A549 (cell line): ENCODE measurements around the gene TSPO2. TPM values are rescaled to one million over a fixed set of nuclear protein-coding genes. Genes with fewer than 3 reads are reported as not detected.

Source experiments
- ATAC-seq, 2 experiments: fragments of 200-7000 bp in 1 of 2; fragments of >200 bp in 1 of 2; cut with Nextera tagmentation in 1 of 2; cut with Tn5 transposase in 1 of 2; 3 replicates each; pipeline versions ENCODE4 v1.8.0 to v1.9.1; 2018 to 2020; ENCODE audit warnings: mild to moderate bottlenecking in 1 of 2, moderate library complexity in 1 of 2
- CTCF ChIA-PET: fragments of 300-600 bp; sonication (Branson Sonifier 250); formaldehyde crosslinking; extraction: SDS; loops from one replicate; lab custom pipeline; 2021; ENCODE audit warnings: antibody characterized with exemption, inconsistent platforms; lab: Yijun Ruan, JAX
- POLR2A ChIA-PET: fragments of 350-600 bp; formaldehyde crosslinking; extraction: SDS; loops from one replicate; lab custom pipeline; 2021; ENCODE audit warnings: antibody characterized with exemption, inconsistent platforms; lab: Yijun Ruan, JAX
- DNase-seq, 2 experiments: peaks; one replicate each; pipeline versions ENCODE4 v3.0.0 to v3.0.0-alpha.2; 2011 to 2016; ENCODE audit warnings: low read depth in 1 of 2, low spot score in 1 of 2
- FAIRE-seq: peaks from 2 replicates; lab custom pipeline; 2011; peaks lifted over from hg19 to GRCh38; lab: Jason Lieb, UNC
- H3K27ac ChIP-seq, 2 experiments: fragments of >200 bp; sonication (Bioruptor Twin); formaldehyde crosslinking; 3 replicates each; pipeline ENCODE4 v1.5.1; 2016 to 2017
- H3K4me1 ChIP-seq: fragments of >200 bp; sonication (Bioruptor Twin); formaldehyde crosslinking; 3 replicates; pipeline ENCODE4 v1.6.1; 2016
- H3K4me2 ChIP-seq: fragments of >200 bp; sonication (Bioruptor Twin); formaldehyde crosslinking; 3 replicates; pipeline ENCODE4 v1.6.1; 2016
- H3K4me3 ChIP-seq: fragments of >200 bp; sonication (Bioruptor Twin); formaldehyde crosslinking; 3 replicates; pipeline ENCODE4 v1.5.1; 2016
- H3K9me3 ChIP-seq: fragments of >200 bp; sonication (Bioruptor Twin); formaldehyde crosslinking; 3 replicates; pipeline ENCODE4 v1.6.1; 2016
- BCL3 ChIP-seq: fragments of >200 bp; sonication (Bioruptor Twin); formaldehyde crosslinking; IDR thresholded peaks from 3 replicates; pipeline ENCODE4 v1.6.1; 2016
- BHLHE40 ChIP-seq: IDR thresholded peaks from 2 replicates; pipeline ENCODE4 v1.6.1; 2012; ENCODE audit warnings: low read depth, low read length, inconsistent platforms
- CHD2 ChIP-seq: fragments of 150-350 bp; IDR thresholded peaks from 2 replicates; pipeline ENCODE4 v1.6.1; 2014; ENCODE audit warnings: low read length; ENCODE audit not compliant: partially characterized antibody
- E2F6 ChIP-seq: IDR thresholded peaks from 2 replicates; pipeline ENCODE4 v1.6.1; 2012; ENCODE audit warnings: low read depth, borderline replicate concordance
- EHF ChIP-seq: fragments of 250-450 bp; sonication (Bioruptor Pico); IDR thresholded peaks from 2 replicates; pipeline ENCODE4 v1.5.0; 2020; ENCODE audit warnings: mild to moderate bottlenecking
- ELK1 ChIP-seq: fragments of 150-350 bp; IDR thresholded peaks from 2 replicates; pipeline ENCODE4 v1.6.1; 2014; ENCODE audit warnings: low read depth, mild to moderate bottlenecking, low read length
- ESRRA ChIP-seq: fragments of 150-350 bp; IDR thresholded peaks from 2 replicates; pipeline ENCODE4 v1.6.1; 2014; ENCODE audit warnings: mild to moderate bottlenecking, low read length, borderline replicate concordance
- FOSB ChIP-seq: fragments of 250-450 bp; sonication (Bioruptor Pico); IDR thresholded peaks from 2 replicates; pipeline ENCODE4 v1.5.0; 2020; ENCODE audit warnings: mild to moderate bottlenecking, moderate library complexity
- GATA3 ChIP-seq: IDR thresholded peaks from 2 replicates; pipeline ENCODE4 v1.6.1; 2012; ENCODE audit warnings: borderline replicate concordance
- HEYL ChIP-seq: fragments of 250-450 bp; sonication (Bioruptor Pico); IDR thresholded peaks from 2 replicates; pipeline ENCODE4 v1.8.0; 2021; ENCODE audit warnings: mild to moderate bottlenecking, moderate library complexity
- JUN ChIP-seq, 2 experiments: fragments of >200 bp; sonication (Bioruptor Twin); formaldehyde crosslinking; IDR thresholded peaks; 2 replicates in 1 of 2; 3 replicates in 1 of 2; pipeline ENCODE4 v1.6.1; 2016 to 2017
- MAX ChIP-seq: IDR thresholded peaks from 2 replicates; pipeline ENCODE4 v1.6.1; 2012
- MAZ ChIP-seq: fragments of 150-350 bp; IDR thresholded peaks from 2 replicates; pipeline ENCODE4 v1.6.1; 2014; ENCODE audit warnings: antibody characterized with exemption, low read depth, low read length, borderline replicate concordance
- NFE2L2 ChIP-seq: fragments of 150-350 bp; conservative IDR thresholded peaks from 2 replicates; pipeline ENCODE4 v1.6.1; 2014; ENCODE audit warnings: low read length
- POLR2AphosphoS2 ChIP-seq: conservative IDR thresholded peaks from 2 replicates; pipeline ENCODE4 v1.6.1; 2012; ENCODE audit warnings: low read length, improper control_type of control experiment, inconsistent platforms
- RAD21 ChIP-seq, 2 experiments: fragments of >200 bp in 1 of 2; sonication (Bioruptor Twin) in 1 of 2; formaldehyde crosslinking in 1 of 2; IDR thresholded peaks in 1 of 2; conservative IDR thresholded peaks in 1 of 2; 2 replicates in 1 of 2; 3 replicates in 1 of 2; pipeline ENCODE4 v1.6.1; 2012 to 2018; ENCODE audit warnings: inconsistent platforms in 1 of 2
- RARB ChIP-seq: fragments of 250-450 bp; sonication (Bioruptor Pico); IDR thresholded peaks from 2 replicates; pipeline ENCODE4 v1.8.0; 2021; ENCODE audit warnings: mild to moderate bottlenecking, moderate library complexity
- RCOR1 ChIP-seq: fragments of 150-350 bp; IDR thresholded peaks from 2 replicates; pipeline ENCODE4 v1.6.1; 2014; ENCODE audit warnings: antibody characterized with exemption, low read length, low read depth
- SMC3 ChIP-seq: fragments of >200 bp; sonication (Bioruptor Twin); formaldehyde crosslinking; IDR thresholded peaks from 3 replicates; pipeline ENCODE4 v1.6.1; 2018; ENCODE audit warnings: inconsistent platforms
- TP53 ChIP-seq: fragments of 250-450 bp; sonication (Bioruptor Pico); IDR thresholded peaks from 2 replicates; pipeline ENCODE4 v1.5.0; 2021; ENCODE audit warnings: mild to moderate bottlenecking, moderate library complexity
- USF2 ChIP-seq: fragments of 450-650 bp; IDR thresholded peaks from 2 replicates; pipeline ENCODE4 v1.6.1; 2014; ENCODE audit warnings: antibody characterized with exemption
- ZC3H11A ChIP-seq: fragments of 450-650 bp; IDR thresholded peaks from 2 replicates; pipeline ENCODE4 v1.6.1; 2014; ENCODE audit warnings: antibody characterized with exemption, mild to moderate bottlenecking
- ZNF302 ChIP-seq: fragments of 250-450 bp; sonication (Bioruptor Pico); IDR thresholded peaks from 2 replicates; pipeline ENCODE4 v1.9.0; 2021; ENCODE audit warnings: inconsistent platforms, mild to moderate bottlenecking, moderate library complexity
- WGBS: methylation state at CpG from one replicate; pipeline ENCODE4 v1.1.6; 2017; ENCODE audit errors: missing lambda C conversion rate; 5-methylcytosine and 5-hydroxymethylcytosine counted together
- polyA minus RNA-seq: library from RNA; depleted of rRNA, polyadenylated mRNA; stranded (reverse); fragments of >200 nt; gene quantifications from 2 replicates; pipeline ENCODE4 v1.2.3, GENCODE V29; 2011; rRNA and poly(A)+ RNA removed
- polyA plus RNA-seq, 4 experiments: library from polyadenylated mRNA; depleted of rRNA in 3 of 4; stranded (reverse); fragments of >200 nt; fragmentation: RNase III in 1 of 4; extraction: RNeasy Plus Mini Kit Qiagen cat#74134 plus additional on column Dnase treatment in 1 of 4; gene quantifications; 2 replicates in 3 of 4; 3 replicates in 1 of 4; pipeline ENCODE4 v1.2.3, GENCODE V29; 2011 to 2017

The TSPO2 gene
- polyA plus RNA-seq (2011; rRNA removed) (not detected in 2 replicates), polyA plus RNA-seq (2017; fragmentation: RNase III; extraction: RNeasy Plus Mini Kit Qiagen cat#74134 plus additional on column Dnase treatment) (not detected in 3 replicates), polyA minus RNA-seq (not detected in 2 replicates)
- polyA plus RNA-seq (2012; cell fraction: cytosol; rRNA removed): 0.08 and 0.17 TPM in 2 replicates
- polyA plus RNA-seq (2012; cell fraction: nucleus; rRNA removed): not detected in 2 replicates

GRCh38 chr6:41042226-41043055 lies at the start of gene TSPO2:
TSPO2 (plus strand) TSS chr6:41042467; CDS start chr6:41042986, 519 bp downstream.
- Histone ChIP-seq H3K9me3 (no peaks in the 10 kb centered on the region), H3K4me2 (peak within 1 kb of the TSS; percentile 77), H3K4me1 (peaks cover 33% of the 10 kb centered on the region), H3K27ac (peak within 1 kb of the TSS; percentile 65 to 91; a peak in 4 of 6 replicates), H3K4me3 (no peak within 1 kb of the TSS)
- DNase-seq: no peak
- TF ChIP-seq RARB (CRISPR knock-in tag) (no peak), BHLHE40 (no peak), FOSB (CRISPR knock-in tag) (no peak), CHD2 (no peak), MAZ (no peak), ESRRA (no peak)
- 90% methylated on average over 10 of the region's 10 CpGs for WGBS
- POLR2A ChIA-PET: no interaction called here
- ATAC-seq: no peak
- no peak for FAIRE-seq
- CTCF ChIA-PET: interaction anchor here (0.6 to 0.8 kb wide), 3 partner anchors 14 to 1894 kb away, joined by 3 to 4 read pairs (median 3); no protein-coding TSS in a partner anchor

GRCh38 chr6:40992746-40993145 lies 49.5 kb upstream of the TSPO2 start:
- Histone ChIP-seq H3K4me2 (no peak overlapping the region), H3K9me3 (no peaks in the 10 kb centered on the region), H3K27ac (peak overlapping the region; percentile 17 to 96; a peak in 4 of 6 replicates), H3K4me3 (no peak overlapping the region), H3K4me1 (peaks cover 23% of the 10 kb centered on the region)
- no peak for DNase-seq
- ATAC-seq: no peak
- POLR2A ChIA-PET: no interaction called here
- CTCF ChIA-PET: interaction anchor here (1.3 kb wide), 1 partner anchor 10 kb away, joined by 4 read pairs; no protein-coding TSS in a partner anchor
- no peak for FAIRE-seq
- TF ChIP-seq RAD21 (conservative IDR thresholded peaks at IDR 0.05 in 1 of 2, IDR thresholded peaks at IDR 0.05 in 1 of 2) (no peak), USF2 (no peak), GATA3 (no peak), POLR2AphosphoS2 (no peak)
- TF ChIP-seq, all 56 proteins: peak for 0
- 93% methylated on average over 3 of the region's 3 CpGs for WGBS

- peak; percentile 62 to 68 for ATAC-seq
- peak overlapping the region; percentile 96 to 97 for H3K27ac ChIP-seq
- CTCF ChIA-PET: interaction anchor here (0.9 to 3.9 kb wide), 6 partner anchors 31 to 429 kb away, joined by 3 to 20 read pairs (median 3); no protein-coding TSS in a partner anchor
- no peak for TF ChIP-seq NFE2L2
- TF ChIP-seq EHF: no peak
- TF ChIP-seq E2F6: peak; percentile 39; the same call in 1 of the 2 replicates
- TF ChIP-seq ZC3H11A: no peak
- TF ChIP-seq HEYL (CRISPR knock-in tag): no peak
- TF ChIP-seq MAX: peak; percentile 63; the same call in 1 of the 2 replicates
- no peak for TF ChIP-seq BCL3
- no peak; the same call in 1 of the 2 replicates for TF ChIP-seq TP53 (CRISPR knock-in tag)
- peak; percentile 41 for TF ChIP-seq USF2
- TF ChIP-seq ELK1: no peak
- TF ChIP-seq ZNF302: peak; percentile 34; the same call in 1 of the 2 replicates
- TF ChIP-seq SMC3: no peak
- no peak for TF ChIP-seq JUN (IDR thresholded peaks at IDR 0.05)
- no peak for TF ChIP-seq RCOR1
These were observed 45.6 kb upstream of the TSPO2 start for GRCh38 chr6:40996591-40997233.

More at GRCh38 chr6:40996591-40997233, 45.6 kb upstream of the TSPO2 start:
- Histone ChIP-seq H3K4me3 (no peak overlapping the region), H3K4me1 (peaks cover 48% of the 10 kb centered on the region), H3K9me3 (no peaks in the 10 kb centered on the region), H3K4me2 (peak overlapping the region; percentile 81)
- DNase-seq: peak; percentile 20 to 50
- FAIRE-seq: no peak
- POLR2A ChIA-PET: interaction anchor here (0.9 to 2.5 kb wide), 4 partner anchors 38 to 89 kb away, joined by 4 to 16 read pairs (median 6); no protein-coding TSS in a partner anchor
- WGBS: 4% methylated on average over 6 of the region's 6 CpGs
